OCI-LY1 (cell line): Measurements from ENCODE around the gene KIZ.

Experiments
- H2AFZ ChIP-seq: fragments of 200-600 bp; sonication (generic), shearing (Covaris generic); 2 replicates; pipeline ENCODE4 v1.6.0; 2014; ENCODE audit warnings: antibody characterized with exemption, mild to moderate bottlenecking, low read length
- H3F3A ChIP-seq: fragments of 200-600 bp; sonication (generic), shearing (Covaris generic); 2 replicates; pipeline ENCODE4 v1.6.0; 2014; ENCODE audit warnings: mild to moderate bottlenecking, antibody characterized with exemption, low read length, moderate library complexity; ENCODE audit not compliant: insufficient read depth
- H3K27ac ChIP-seq: fragments of 200-600 bp; sonication (generic); 2 replicates; pipeline ENCODE4 v1.5.1; 2014; ENCODE audit warnings: low read length, mixed run types, mild to moderate bottlenecking, low read depth; ENCODE audit not compliant: poor library complexity, severe bottlenecking
- H3K27me3 ChIP-seq: fragments of 200-600 bp; sonication (generic); 2 replicates; pipeline ENCODE4 v1.6.0; 2014; ENCODE audit warnings: antibody characterized with exemption, mild to moderate bottlenecking, low read length, moderate library complexity; ENCODE audit not compliant: insufficient read depth
- H3K36me3 ChIP-seq: fragments of 200-600 bp; sonication (generic); 2 replicates; pipeline ENCODE4 v1.6.1; 2014; ENCODE audit warnings: mild to moderate bottlenecking, antibody characterized with exemption, low read length, moderate library complexity, mixed read lengths; ENCODE audit not compliant: insufficient read depth
- H3K4me1 ChIP-seq: fragments of 200-600 bp; sonication (generic); 2 replicates; pipeline ENCODE4 v1.5.1; 2014; ENCODE audit warnings: mild to moderate bottlenecking, low read length, moderate library complexity; ENCODE audit not compliant: insufficient read depth, severe bottlenecking
- H3K4me2 ChIP-seq: fragments of 200-600 bp; sonication (generic), shearing (Covaris generic); 2 replicates; pipeline ENCODE4 v1.6.1; 2014; ENCODE audit warnings: low read length
- H3K4me3 ChIP-seq: fragments of 200-600 bp; sonication (generic); 2 replicates; pipeline ENCODE4 v1.5.1; 2014; ENCODE audit warnings: low read length, low read depth, mild to moderate bottlenecking, mixed read lengths; ENCODE audit not compliant: poor library complexity, severe bottlenecking
- H3K79me2 ChIP-seq: fragments of 200-600 bp; shearing (Covaris generic); 2 replicates; pipeline ENCODE4 v1.6.1; 2016; ENCODE audit warnings: mixed run types, low read length, mixed read lengths; ENCODE audit not compliant: insufficient read depth
- H3K9ac ChIP-seq: fragments of 200-600 bp; sonication (generic), shearing (Covaris generic); 2 replicates; pipeline ENCODE4 v1.6.1; 2014; ENCODE audit warnings: mild to moderate bottlenecking, low read length, mixed read lengths
- H3K9me2 ChIP-seq: fragments of 200-600 bp; sonication (generic), shearing (Covaris generic); 2 replicates; pipeline ENCODE4 v1.6.1; 2014; ENCODE audit warnings: low read depth, mild to moderate bottlenecking, low read length, mixed read lengths
- H3K9me3 ChIP-seq: fragments of 200-600 bp; shearing (Covaris generic); 2 replicates; pipeline ENCODE4 v1.6.1; 2014; ENCODE audit warnings: low read length, mixed read lengths
- H4K20me1 ChIP-seq: fragments of 200-600 bp; sonication (generic), shearing (Covaris generic); 2 replicates; pipeline ENCODE4 v1.6.0; 2016; ENCODE audit warnings: mild to moderate bottlenecking, low read length; ENCODE audit not compliant: insufficient read depth
- CTCF ChIP-seq: fragments of 200-600 bp; sonication (generic), shearing (Covaris generic); IDR thresholded peaks from 2 replicates; pipeline ENCODE4 v1.5.1; 2017; ENCODE audit warnings: mild to moderate bottlenecking, antibody characterized with exemption, low read length, moderate library complexity, mixed read lengths
- EZH2 ChIP-seq: fragments of 200-600 bp; sonication (generic), shearing (Covaris generic); IDR thresholded peaks from 2 replicates; pipeline ENCODE4 v1.8.0; 2017; ENCODE audit warnings: borderline replicate concordance, mixed run types, mild to moderate bottlenecking, antibody characterized with exemption, low read length, moderate library complexity, mixed read lengths

The KIZ gene

GRCh38 chr20:21090111-21090618, 35.7 kb upstream of the KIZ start:
- no peaks in the 10 kb centered on the region for H3K9me3 ChIP-seq
- H3K4me2 ChIP-seq, result peak overlapping the region; percentile 86
- H3K9me2 ChIP-seq, result no peaks in the 10 kb centered on the region
- peaks cover 36% of the 10 kb centered on the region for H3K4me1 ChIP-seq
- H4K20me1 ChIP-seq, result no peaks in the 10 kb centered on the region
- peak overlapping the region; percentile 73 for H3K9ac ChIP-seq
- peak overlapping the region; percentile 60 for H3K4me3 ChIP-seq
- peak overlapping the region; percentile 89 for H3K27ac ChIP-seq
- TF ChIP-seq CTCF (no peak), EZH2 (no peak)
- H3K27me3 ChIP-seq, result no peaks in the 10 kb centered on the region
- H3F3A ChIP-seq, result no peaks in the 10 kb centered on the region
- no peaks in the 10 kb centered on the region for H3K79me2 ChIP-seq
- peak overlapping the region; percentile 50 for H2AFZ ChIP-seq
- no peaks in the 10 kb centered on the region for H3K36me3 ChIP-seq

GRCh38 chr20:21090721-21091120, 35.2 kb upstream of the KIZ start:
- H2AFZ ChIP-seq, result no peak overlapping the region
- H3K4me1 ChIP-seq, result peaks cover 37% of the 10 kb centered on the region
- H3K9ac ChIP-seq, result peak overlapping the region; percentile 73
- peak overlapping the region; percentile 86 for H3K4me2 ChIP-seq
- H3K27me3 ChIP-seq, result no peaks in the 10 kb centered on the region
- TF ChIP-seq CTCF (no peak), EZH2 (no peak)
- H3K9me2 ChIP-seq, result no peaks in the 10 kb centered on the region
- H3K36me3 ChIP-seq, result no peaks in the 10 kb centered on the region
- no peaks in the 10 kb centered on the region for H3K79me2 ChIP-seq
- peak overlapping the region; percentile 89 for H3K27ac ChIP-seq
- no peaks in the 10 kb centered on the region for H3F3A ChIP-seq
- no peaks in the 10 kb centered on the region for H4K20me1 ChIP-seq
- H3K4me3 ChIP-seq, result peak overlapping the region; percentile 60
- H3K9me3 ChIP-seq, result no peaks in the 10 kb centered on the region

GRCh38 chr20:21092806-21093205, 33.1 kb upstream of the KIZ start:
- Histone ChIP-seq H3F3A (no peaks in the 10 kb centered on the region), H3K4me2 (no peak overlapping the region), H3K36me3 (no peaks in the 10 kb centered on the region), H3K4me3 (no peak overlapping the region), H2AFZ (no peak overlapping the region), H4K20me1 (no peaks in the 10 kb centered on the region), H3K9me3 (no peaks in the 10 kb centered on the region), H3K79me2 (no peaks in the 10 kb centered on the region), H3K27ac (no peak overlapping the region), H3K27me3 (no peaks in the 10 kb centered on the region), H3K4me1 (peaks cover 58% of the 10 kb centered on the region), H3K9ac (no peak overlapping the region), H3K9me2 (no peaks in the 10 kb centered on the region)
- TF ChIP-seq EZH2 (no peak), CTCF (no peak)
